Measurements from ENCODE around the gene NDUFS6. TPM values are rescaled to one million over a fixed set of nuclear protein-coding genes. Genes with fewer than 3 reads are reported as not detected.

The NDUFS6 gene
- total and polyA plus RNA-seq, 2 of the 8 experiments (the other 6 are each of a cell fraction or from before 2014, with no cell fraction given): 72.7 to 191 TPM

DNA sequence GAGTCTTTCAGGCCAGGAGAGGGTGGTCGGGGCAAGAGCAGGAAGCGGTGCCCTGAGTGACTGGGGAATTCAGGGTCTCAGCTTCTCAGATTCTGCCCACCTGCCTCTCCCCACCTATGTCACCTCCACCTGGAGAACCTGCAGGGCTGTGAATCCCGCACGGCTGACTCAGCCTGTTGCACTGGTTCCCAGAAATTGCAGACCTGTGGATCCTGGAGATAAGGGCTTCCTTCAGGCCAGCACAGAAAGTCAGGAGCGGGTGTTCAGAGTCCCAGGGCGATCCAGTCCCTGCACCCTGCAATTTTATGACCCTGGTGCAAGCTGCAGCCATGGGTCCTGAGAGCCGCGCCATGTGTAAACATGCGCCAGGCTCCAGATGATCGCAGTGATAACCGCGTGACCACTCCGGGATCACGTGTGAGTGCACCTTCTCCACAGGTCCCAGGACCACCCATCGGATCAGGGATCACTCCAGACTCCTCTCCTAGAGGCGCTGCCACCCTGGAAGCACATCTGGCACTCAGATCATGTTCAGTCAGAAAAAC lies 63.8 kb downstream of the NDUFS6 start:
- H3K27me3 ChIP-seq (replicated peaks in 1 of 4; ENCODE audit: control insufficient read depth in 3 of 4, extremely low read depth in 1 of 4, insufficient read depth in 3 of 4, low read length in 3 of 4): peaks cover 0 to 8% (median 4%) of the 10 kb centered on the region in 4 experiments; a peak in 4 of 7 replicates
- no peak for FAIRE-seq

More for the DNA sequence above, 63.8 kb downstream of the NDUFS6 start:
- no peak overlapping the region for H3K27ac ChIP-seq (ENCODE audit: low read depth, low read length)
- H3K4me3 ChIP-seq (ENCODE audit: extremely low read depth in 1 of 4, insufficient read depth in 2 of 4, low read depth in 3 of 4, low read length in 4 of 4): no peak overlapping the region
- no peaks in the 10 kb centered on the region for H3K79me2 ChIP-seq (ENCODE audit: control insufficient read depth in 1 of 2, insufficient read depth in 2 of 2, low read length in 2 of 2)
- no peaks in the 10 kb centered on the region for H3K36me3 ChIP-seq (ENCODE audit: control insufficient read depth in 2 of 4, insufficient read depth in 4 of 4, low read length in 3 of 4)
- no peak overlapping the region for H4K91ac ChIP-seq (replicated peaks; ENCODE audit: insufficient read length, low read length)
- H2BK5ac ChIP-seq (ENCODE audit: low read depth, low read length): no peak overlapping the region
- TF ChIP-seq RBBP5 (IDR thresholded peaks at IDR 0.05; ENCODE audit: borderline replicate concordance, low read depth, low read length) (no peak), TCF12 (IDR thresholded peaks at IDR 0.05; ENCODE audit: low read depth, low read length) (no peak), TEAD4 (IDR thresholded peaks at IDR 0.05; ENCODE audit: low read depth, low read length) (no peak), PHF8 (conservative IDR thresholded peaks at IDR 0.05; ENCODE audit: low read depth, low read length) (no peak), TAF1 (IDR thresholded peaks at IDR 0.05; ENCODE audit: low read depth, low read length) (no peak), GABPA (IDR thresholded peaks at IDR 0.05; ENCODE audit: borderline replicate concordance, insufficient read depth, low read length) (no peak), NRF1 (IDR thresholded peaks at IDR 0.05; ENCODE audit: low read depth, low read length) (no peak), RNF2 (IDR thresholded peaks at IDR 0.05; ENCODE audit: borderline replicate concordance, low read depth, low read length, missing control alignments, poor library complexity, severe bottlenecking) (no peak), EGR1 (IDR thresholded peaks at IDR 0.05; ENCODE audit: borderline replicate concordance, low read depth, low read length) (no peak)
- TF ChIP-seq, protein P1, sequence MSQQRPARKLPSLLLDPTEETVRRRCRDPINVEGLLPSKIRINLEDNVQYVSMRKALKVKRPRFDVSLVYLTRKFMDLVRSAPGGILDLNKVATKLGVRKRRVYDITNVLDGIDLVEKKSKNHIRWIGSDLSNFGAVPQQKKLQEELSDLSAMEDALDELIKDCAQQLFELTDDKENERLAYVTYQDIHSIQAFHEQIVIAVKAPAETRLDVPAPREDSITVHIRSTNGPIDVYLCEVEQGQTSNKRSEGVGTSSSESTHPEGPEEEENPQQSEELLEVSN (IDR thresholded peaks at IDR 0.05): no peak
- no peak overlapping the region for H2BK120ac ChIP-seq (replicated peaks; ENCODE audit: low read depth, low read length)
- peaks cover 2% of the 10 kb centered on the region; the same call in 1 of the 2 replicates for H3K79me1 ChIP-seq (ENCODE audit: low read depth, low read length)
- no peak overlapping the region for H3K18ac ChIP-seq (ENCODE audit: extremely low read depth, low read length)
- H3K23ac ChIP-seq (ENCODE audit: insufficient read length): no peak overlapping the region
- 0 out of 2 replicates have a peak overlapping the region, but pooled peaks have one; percentile 46 for H2BK15ac ChIP-seq (ENCODE audit: low read length)
- no peak overlapping the region for H4K5ac ChIP-seq (ENCODE audit: insufficient read length, low read depth, low read length)
- H3K56ac ChIP-seq (replicated peaks; ENCODE audit: insufficient read length, low read depth, low read length): no peak overlapping the region
- CTCF ChIA-PET (ENCODE audit: partially characterized antibody): interaction anchor here (0.9 kb wide), 1 partner anchor 212 kb away, joined by 3 read pairs; no protein-coding TSS in a partner anchor
- H3K14ac ChIP-seq (ENCODE audit: insufficient read length): no peak overlapping the region
- H3K4me1 ChIP-seq (replicated peaks in 1 of 4; ENCODE audit: control insufficient read depth in 3 of 4, insufficient read depth in 4 of 4, low read length in 3 of 4): peaks cover 0 to 6% (median 3%) of the 10 kb centered on the region in 4 experiments; a peak in 4 of 7 replicates
- H4K20me1 ChIP-seq (replicated peaks in 1 of 2; ENCODE audit: control insufficient read depth in 1 of 2, insufficient read depth in 2 of 2, low read length in 2 of 2): peaks cover 0 to 2% of the 10 kb centered on the region in 2 experiments
- H3K9me3 ChIP-seq (ENCODE audit: insufficient read depth in 2 of 2, low read depth in 1 of 2, low read length in 1 of 2): peaks cover under 1% of the 10 kb centered on the region in 2 experiments; a peak in 1 of 4 replicates
- no peak overlapping the region for H2AK5ac ChIP-seq (ENCODE audit: low read depth, low read length)
- 88% methylated on average over 16 of the region's 16 CpGs; no CpG with 5 or more reads in 1 of the 2 experiments for WGBS, 2 experiments (ENCODE audit: extremely low coverage in 1 of 2, insufficient coverage in 1 of 2, insufficient read length in 1 of 2, insufficient replicate concordance in 2 of 2, low coverage in 1 of 2, low lambda C conversion rate in 2 of 2, missing lambda C conversion rate in 1 of 2)
- no peak overlapping the region for H3K4ac ChIP-seq (replicated peaks; ENCODE audit: insufficient read length, low read depth, low read length)
- no peak overlapping the region for H3K4me2 ChIP-seq (ENCODE audit: insufficient read depth in 1 of 2, low read depth in 2 of 2, low read length in 2 of 2)
- 0 out of 2 replicates have a peak overlapping the region, but pooled peaks have one; percentile 27 for H2BK12ac ChIP-seq (ENCODE audit: low read depth, low read length)
- H4K8ac ChIP-seq (ENCODE audit: extremely low read depth, insufficient read depth, low read length): no peak overlapping the region; the same call in 1 of the 2 replicates
- POLR2A ChIA-PET (ENCODE audit: partially characterized antibody): interaction anchor here (0.9 kb wide), 1 partner anchor 57 kb away, joined by 3 read pairs; no protein-coding TSS in a partner anchor
- no peak overlapping the region for H3K9ac ChIP-seq (replicated peaks in 1 of 4; ENCODE audit: extremely low read depth in 1 of 4, low read depth in 3 of 4, low read length in 3 of 4)
- no peak overlapping the region for H2BK20ac ChIP-seq (ENCODE audit: low read length)
- H2AFZ ChIP-seq (ENCODE audit: low read length): no peak overlapping the region
- H3K23me2 ChIP-seq (ENCODE audit: low read depth, low read length): peaks cover 2% of the 10 kb centered on the region
- DNase-seq (ENCODE audit: low read depth in 1 of 2, low spot score in 2 of 2): no peak
